GM12878 (cell line): ENCODE data around the gene CHMP4A. TPM values are rescaled to one million over a fixed set of nuclear protein-coding genes. Genes with fewer than 3 reads are reported as not detected.

Experiments used
- ATAC-seq: fragments of 200-7000 bp; cut with Tn5 transposase; 3 replicates; pipeline ENCODE4 v1.9.1; 2020; ENCODE audit warnings: mild to moderate bottlenecking, moderate library complexity
- BruUV-seq: library from RNA; stranded (reverse); fragments of 400-500 nt; replicated peaks from 2 replicates; lab custom pipeline; 2021; lab: Mats Ljungman, UMichigan
- CTCF ChIA-PET: fragments of 300-600 bp; sonication (Branson Sonifier 250); formaldehyde crosslinking; extraction: SDS; loops from one replicate; lab custom pipeline; 2021; ENCODE audit warnings: inconsistent platforms; lab: Yijun Ruan, JAX
- POLR2A ChIA-PET: fragments of 350-600 bp; formaldehyde crosslinking; extraction: SDS; loops from one replicate; lab custom pipeline; 2021; ENCODE audit warnings: inconsistent platforms; lab: Charles Lee
- RAD21 ChIA-PET: fragments of 300-600 bp; sonication (Branson Sonifier 250); formaldehyde crosslinking; loops from one replicate; lab custom pipeline; 2023; ENCODE audit warnings: antibody characterized with exemption; ENCODE audit not compliant: unreplicated experiment; lab: Charles Lee
- SMC1A ChIA-PET: fragments of 300-600 bp; sonication (Branson Sonifier 250); formaldehyde crosslinking; loops from one replicate; lab custom pipeline; 2023; ENCODE audit not compliant: unreplicated experiment, uncharacterized antibody; lab: Charles Lee
- DNase-seq: peaks from one replicate; pipeline ENCODE4 v3.0.0-alpha.2; 2011; ENCODE audit warnings: low read depth, low spot score
- FAIRE-seq: peaks from 3 replicates; lab custom pipeline; 2011; peaks lifted over from hg19 to GRCh38; lab: Jason Lieb, UNC
- H2AFZ ChIP-seq: 2 replicates; pipeline ENCODE4 v1.6.0; 2011; ENCODE audit warnings: low read depth, low read length, control low read depth; ENCODE audit not compliant: control insufficient read depth
- H3K27ac ChIP-seq: 2 replicates; pipeline ENCODE4 v1.5.1; 2011; ENCODE audit warnings: control low read depth; ENCODE audit not compliant: control insufficient read depth, insufficient read depth
- H3K27me3 ChIP-seq, 2 experiments: replicated peaks in 1 of 2; 2 replicates each; pipeline versions ENCODE4 v1.6.0 to v1.6.1; 2011; ENCODE audit warnings: low read length in 1 of 2; ENCODE audit not compliant: control insufficient read depth in 2 of 2, insufficient read depth in 2 of 2
- H3K36me3 ChIP-seq, 2 experiments: 2 replicates each; pipeline ENCODE4 v1.5.1; 2011; ENCODE audit warnings: low read length in 1 of 2; ENCODE audit not compliant: control insufficient read depth in 2 of 2, insufficient read depth in 2 of 2
- H3K4me1 ChIP-seq: 2 replicates; pipeline ENCODE4 v1.6.1; 2011; ENCODE audit warnings: mild to moderate bottlenecking, low read length, moderate library complexity, mixed read lengths; ENCODE audit not compliant: control insufficient read depth, insufficient read depth
- H3K4me2 ChIP-seq: 2 replicates; pipeline ENCODE4 v1.6.0; 2011; ENCODE audit warnings: control low read depth; ENCODE audit not compliant: control insufficient read depth, insufficient read depth
- H3K4me3 ChIP-seq: fragments of 200-600 bp; sonication (generic); 2 replicates; pipeline ENCODE4 v1.5.1; 2016
- H3K79me2 ChIP-seq: 2 replicates; pipeline ENCODE4 v1.6.0; 2011; ENCODE audit warnings: low read length; ENCODE audit not compliant: control insufficient read depth, insufficient read depth
- H3K9ac ChIP-seq: 2 replicates; pipeline ENCODE4 v1.8.0; 2011; ENCODE audit warnings: low read length, control low read depth, mixed read lengths; ENCODE audit not compliant: control insufficient read depth, insufficient read depth
- H3K9me3 ChIP-seq: replicated peaks from 3 replicates; pipeline ENCODE4 v1.5.1; 2011; ENCODE audit warnings: mild to moderate bottlenecking, low read length; ENCODE audit not compliant: control insufficient read depth, insufficient read depth
- H4K20me1 ChIP-seq: 2 replicates; pipeline ENCODE4 v1.6.0; 2011; ENCODE audit not compliant: control insufficient read depth, insufficient read depth
- ATF2 ChIP-seq: IDR thresholded peaks from 2 replicates; pipeline ENCODE4 v1.6.1; 2012; ENCODE audit warnings: low read length, inconsistent platforms
- BRCA1 ChIP-seq: IDR thresholded peaks from 2 replicates; pipeline ENCODE4 v1.6.1; 2011; ENCODE audit warnings: low read depth, low read length, improper control_type of control experiment
- E4F1 ChIP-seq: fragments of 450-650 bp; IDR thresholded peaks from 2 replicates; pipeline ENCODE4 v1.6.1; 2018; ENCODE audit warnings: borderline replicate concordance, mild to moderate bottlenecking; ENCODE audit not compliant: partially characterized antibody
- ETV6 ChIP-seq, 2 experiments: fragments of 450-650 bp in 1 of 2; IDR thresholded peaks in 1 of 2; conservative IDR thresholded peaks in 1 of 2; 2 replicates each; pipeline ENCODE4 v1.6.1; 2014; ENCODE audit warnings: antibody characterized with exemption in 1 of 2, borderline replicate concordance in 1 of 2, low read depth in 1 of 2, mild to moderate bottlenecking in 1 of 2, moderate library complexity in 1 of 2
- FOS ChIP-seq: IDR thresholded peaks from 3 replicates; pipeline ENCODE4 v1.6.1; 2011; ENCODE audit warnings: borderline replicate concordance; ENCODE audit not compliant: insufficient read length; ENCODE audit errors: extremely low read depth
- FOXM1 ChIP-seq: IDR thresholded peaks from 2 replicates; pipeline ENCODE4 v1.6.1; 2012; ENCODE audit warnings: low read depth, mild to moderate bottlenecking, inconsistent platforms, low read length, moderate library complexity
- JUNB ChIP-seq: IDR thresholded peaks from 2 replicates; pipeline ENCODE4 v1.6.1; 2016; ENCODE audit warnings: antibody characterized with exemption, mild to moderate bottlenecking
- MTA3 ChIP-seq: IDR thresholded peaks from 2 replicates; pipeline ENCODE4 v1.6.1; 2012; ENCODE audit warnings: low read length, inconsistent platforms, borderline replicate concordance
- NFYB ChIP-seq: IDR thresholded peaks from 2 replicates; pipeline ENCODE4 v1.6.1; 2011; ENCODE audit warnings: low read depth, mild to moderate bottlenecking, low read length, improper control_type of control experiment, moderate library complexity; ENCODE audit not compliant: insufficient read depth
- SPI1 ChIP-seq: IDR thresholded peaks from 2 replicates; pipeline ENCODE4 v1.6.1; 2011; ENCODE audit warnings: low read depth, mild to moderate bottlenecking, low read length, moderate library complexity, borderline replicate concordance; ENCODE audit not compliant: insufficient read depth
- STAT3 ChIP-seq: IDR thresholded peaks from 2 replicates; pipeline ENCODE4 v1.6.1; 2011; ENCODE audit warnings: low read depth, low read length, improper control_type of control experiment
- SUPT20H ChIP-seq: IDR thresholded peaks from 2 replicates; pipeline ENCODE4 v1.6.1; 2011; ENCODE audit warnings: low read depth, mild to moderate bottlenecking, low read length, moderate library complexity, borderline replicate concordance; ENCODE audit not compliant: control insufficient read depth
- TARDBP ChIP-seq: IDR thresholded peaks from 2 replicates; pipeline ENCODE4 v1.6.1; 2016; ENCODE audit warnings: borderline replicate concordance
- TBL1XR1 ChIP-seq: IDR thresholded peaks from 2 replicates; pipeline ENCODE4 v1.6.1; 2012; ENCODE audit warnings: low read depth, low read length, improper control_type of control experiment
- USF1 ChIP-seq: IDR thresholded peaks from 2 replicates; pipeline ENCODE4 v1.6.1; 2011; ENCODE audit warnings: borderline replicate concordance, low read depth, mild to moderate bottlenecking, moderate library complexity, mixed read lengths, low read length; ENCODE audit not compliant: insufficient read depth; ENCODE audit errors: extremely low read length
- ZBTB4 ChIP-seq: fragments of 450-650 bp; formaldehyde crosslinking; IDR thresholded peaks from 2 replicates; pipeline ENCODE4 v1.4.0; 2022; ENCODE audit warnings: mild to moderate bottlenecking, moderate library complexity
- WGBS: methylation state at CpG from one replicate; pipeline ENCODE4 v1.1.6; 2016; ENCODE audit warnings: low lambda C conversion rate; ENCODE audit not compliant: insufficient replicate concordance, insufficient coverage; ENCODE audit errors: missing lambda C conversion rate; 5-methylcytosine and 5-hydroxymethylcytosine counted together
- in situ Hi-C: fragments of 300-500 bp; cut with MboI; formaldehyde crosslinking; loops from 9 replicates; pipeline ENCODE4 v1.14.3; 2018; ENCODE audit warnings: mixed read lengths
- intact Hi-C: fragments of 100-400 bp; cut with micrococcal nuclease; formaldehyde crosslinking; loops from one replicate; pipeline ENCODE4 v1.14.2; 2022; ENCODE audit not compliant: unreplicated experiment
- polyA plus RNA-seq, 11 experiments: library from polyadenylated mRNA; depleted of rRNA in 4 of 11; unstranded in 6 of 11; stranded (reverse) in 5 of 11; fragments of >200 nt; fragmentation: Nextera tagmentation in 4 of 11; fragmentation: Illumina TruSeq in 1 of 11; extraction: Ambion mirVana in 4 of 11; extraction: Trizol in 1 of 11; gene quantifications; 1 replicate in 1 of 11; 2 replicates in 10 of 11; pipeline versions ENCODE4 v1.2.1 to v1.2.3, GENCODE V29; 2011 to 2016; ENCODE audit warnings: inconsistent platforms in 2 of 11, missing spikeins in 2 of 11, low read depth in 1 of 11
- total RNA-seq, 4 experiments: library from RNA; depleted of rRNA in 3 of 4; stranded (reverse); fragments of >200 nt in 3 of 4; fragmentation: Illumina TruSeq in 1 of 4; extraction: Trizol in 1 of 4; gene quantifications; 2 replicates each; pipeline versions ENCODE4 v1.2.1 to v1.2.3, GENCODE V29; 2013 to 2021

CHMP4A gene
- total and polyA plus RNA-seq, 10 of the 15 experiments (the other 5 are each of a cell fraction or from before 2014, with no cell fraction given) = 35.5 to 151 (median 84.7) TPM

- SMC1A ChIA-PET = interaction anchor here (1.5 kb wide), 1 partner anchor 11 kb away, joined by 3 read pairs; no protein-coding TSS in a partner anchor
- TF ChIP-seq ATF2 (no peak), STAT3 (no peak), E4F1 (no peak), NFYB (no peak), MTA3 (no peak), SPI1 (no peak), ZBTB4 (CRISPR knock-in tag) (no peak), USF1 (no peak), BRCA1 (no peak), FOS (no peak), TBL1XR1 (no peak), ETV6 (conservative IDR thresholded peaks at IDR 0.05 in 1 of 2, IDR thresholded peaks at IDR 0.05 in 1 of 2; ENCODE audit: borderline replicate concordance in 1 of 2, low read depth in 1 of 2) (no peak), FOXM1 (no peak), SUPT20H (no peak), JUNB (no peak), TARDBP (no peak)
- TF ChIP-seq, all 136 proteins: peak for 0
- Histone ChIP-seq H3K4me1 (0 out of 2 replicates have a peak, but pooled peaks cover 4% of the 10 kb centered on the region), H3K36me3 (peaks cover 17 to 38% of the 10 kb centered on the region in 2 experiments), H4K20me1 (no peaks in the 10 kb centered on the region), H3K9me3 (no peaks in the 10 kb centered on the region), H3K4me2 (no peak overlapping the region), H3K27ac (no peak overlapping the region), H3K9ac (no peak overlapping the region), H3K27me3 (no peaks in the 10 kb centered on the region), H3K79me2 (peaks cover 20% of the 10 kb centered on the region), H3K4me3 (no peak overlapping the region), H2AFZ (no peak overlapping the region)
- ChIA-PET CTCF (no interaction called here), RAD21 (no interaction called here), POLR2A (no interaction called here)
- intact Hi-C loops = no loop called here
- FAIRE-seq = no peak
- in situ Hi-C loops = no loop called here
- no peak for ATAC-seq
- no TSS peak for BruUV-seq
- no peak for DNase-seq
- WGBS = 93% methylated on average over 9 of the region's 11 CpGs
Measured at GRCh38 chr14:24185741-24186140, 27.5 kb downstream of the CHMP4A start.
